ENCODE results near the gene IL20. TPM values are rescaled to one million over a fixed set of nuclear protein-coding genes. Genes with fewer than 3 reads are reported as not detected.

Gene IL20
- total and polyA plus RNA-seq, 2 experiments from 2014 or later: not detected

DNA sequence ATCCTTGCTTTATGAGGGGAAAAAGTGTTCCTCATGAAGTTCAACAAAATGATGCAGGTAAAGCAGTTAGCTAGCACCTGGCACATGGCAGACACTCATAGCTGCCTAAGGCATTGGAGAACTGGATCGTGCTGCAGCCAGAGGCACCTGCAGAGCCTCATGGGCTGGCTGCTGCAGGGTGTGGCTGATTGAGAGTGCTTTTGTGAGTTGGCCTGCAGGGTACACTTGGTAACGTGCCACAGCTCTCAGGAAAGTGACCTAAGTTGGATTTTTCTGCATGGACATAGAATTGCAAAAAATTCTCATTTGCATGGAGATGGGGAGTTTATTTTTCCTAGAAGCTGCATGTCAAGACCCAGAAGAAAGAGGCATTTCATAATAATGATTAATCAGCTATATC lies 31.6 kb upstream of the IL20 start:
- no peaks in the 10 kb centered on the region; the same call in none of the 2 replicates for H3K27me3 ChIP-seq (replicated peaks; ENCODE audit: insufficient read depth)
- H2AFZ ChIP-seq: no peak overlapping the region
- no peaks in the 10 kb centered on the region for H3K36me3 ChIP-seq (ENCODE audit: low read depth)
- no peaks in the 10 kb centered on the region for H3K79me2 ChIP-seq (ENCODE audit: insufficient read depth)
- no peak overlapping the region for H3K4me3 ChIP-seq
- H3F3A ChIP-seq (ENCODE audit: insufficient read depth): no peaks in the 10 kb centered on the region
- no peak overlapping the region for H3K4me2 ChIP-seq (ENCODE audit: unreplicated experiment)
- H4K20me1 ChIP-seq (ENCODE audit: insufficient read depth): no peaks in the 10 kb centered on the region
- H3K9me3 ChIP-seq (ENCODE audit: low read depth): no peaks in the 10 kb centered on the region
- WGBS, 2 experiments (ENCODE audit: low coverage in 1 of 2, low lambda C conversion rate in 2 of 2, missing lambda C conversion rate in 2 of 2): 23 to 39% methylated on average over 2 of the region's 2 CpGs
- no peaks in the 10 kb centered on the region for H3K4me1 ChIP-seq (ENCODE audit: insufficient read depth)
- no peak overlapping the region for H3K9ac ChIP-seq
- DNase-seq: no peak
- in situ Hi-C loops (cut with MboI): no loop called here
- no peaks in the 10 kb centered on the region for H3K9me2 ChIP-seq (ENCODE audit: insufficient read depth)
- H3K27ac ChIP-seq: no peak overlapping the region
- no peak for TF ChIP-seq EZH2phosphoT487 (IDR thresholded peaks at IDR 0.05; ENCODE audit: insufficient read depth, low read depth)

DNA sequence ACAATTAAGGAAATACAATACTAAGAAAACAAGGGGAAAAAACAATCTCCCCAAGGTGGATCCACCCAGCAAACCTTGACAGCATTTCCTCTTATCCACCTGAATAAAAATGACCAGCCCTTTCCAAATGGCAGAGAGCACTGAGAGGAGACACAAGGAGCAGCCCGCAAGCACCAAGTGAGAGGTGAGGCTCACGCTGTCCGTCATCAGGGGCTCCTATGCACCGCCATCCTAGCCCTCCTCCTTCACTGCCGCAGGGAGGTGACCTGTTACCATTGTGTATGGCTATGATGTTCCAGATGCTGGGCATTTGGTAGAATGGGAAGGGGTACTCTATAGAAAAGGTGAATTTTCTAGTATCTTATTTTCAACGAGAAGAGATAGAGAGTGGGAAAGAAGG lies 31.2 kb upstream of the IL20 start:
- in situ Hi-C loops (cut with MboI): no loop called here

DNA sequence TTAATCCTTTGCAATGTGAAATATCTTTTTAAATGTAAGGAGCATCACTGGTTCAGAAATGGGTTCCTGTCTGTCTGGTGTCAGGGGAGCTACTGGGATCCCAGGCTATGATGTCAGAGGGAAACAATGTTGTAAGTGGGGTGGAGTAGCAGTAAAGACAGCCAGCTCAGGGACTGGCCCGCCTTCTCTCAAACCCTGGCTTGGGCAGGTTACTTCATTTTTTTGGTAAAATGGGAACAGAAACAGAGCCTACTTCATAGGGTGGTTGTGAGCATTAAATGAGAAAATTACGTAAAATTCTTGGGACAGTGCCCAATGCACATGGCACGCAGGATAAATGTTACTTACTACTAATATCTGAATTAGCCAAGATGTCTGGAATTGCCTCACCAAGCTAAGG lies 30.7 kb upstream of the IL20 start:
- H3K9me2 ChIP-seq (ENCODE audit: insufficient read depth): no peaks in the 10 kb centered on the region
- H3K4me2 ChIP-seq (ENCODE audit: unreplicated experiment): no peak overlapping the region
- H3K4me1 ChIP-seq (ENCODE audit: insufficient read depth): no peaks in the 10 kb centered on the region
- WGBS, 2 experiments (ENCODE audit: low coverage in 1 of 2, low lambda C conversion rate in 2 of 2, missing lambda C conversion rate in 2 of 2): 45 to 46% methylated on average over 3 of the region's 3 CpGs
- no peaks in the 10 kb centered on the region; the same call in none of the 2 replicates for H3K27me3 ChIP-seq (replicated peaks; ENCODE audit: insufficient read depth)
- in situ Hi-C loops (cut with MboI): no loop called here
- no peaks in the 10 kb centered on the region for H3K9me3 ChIP-seq (ENCODE audit: low read depth)
- H3K27ac ChIP-seq: no peak overlapping the region
- H3K36me3 ChIP-seq (ENCODE audit: low read depth): no peaks in the 10 kb centered on the region
- no peak overlapping the region for H3K4me3 ChIP-seq
- no peaks in the 10 kb centered on the region for H3F3A ChIP-seq (ENCODE audit: insufficient read depth)
- H4K20me1 ChIP-seq (ENCODE audit: insufficient read depth): no peaks in the 10 kb centered on the region
- TF ChIP-seq EZH2 (IDR thresholded peaks at IDR 0.05; ENCODE audit: insufficient read depth, poor library complexity, severe bottlenecking) (no peak), EZH2phosphoT487 (IDR thresholded peaks at IDR 0.05; ENCODE audit: insufficient read depth, low read depth) (no peak)
- H3K79me2 ChIP-seq (ENCODE audit: insufficient read depth): no peaks in the 10 kb centered on the region
- no peak overlapping the region for H2AFZ ChIP-seq
- no peak overlapping the region for H3K9ac ChIP-seq
- DNase-seq: peak; percentile 51

More for the DNA sequence above, 31.2 kb upstream of the IL20 start:
- Histone ChIP-seq H3K4me2 (ENCODE audit: unreplicated experiment) (no peak overlapping the region), H3K9me3 (ENCODE audit: low read depth) (no peaks in the 10 kb centered on the region), H3K4me3 (no peak overlapping the region), H3K4me1 (ENCODE audit: insufficient read depth) (no peaks in the 10 kb centered on the region), H3K79me2 (ENCODE audit: insufficient read depth) (no peaks in the 10 kb centered on the region), H3K36me3 (ENCODE audit: low read depth) (no peaks in the 10 kb centered on the region), H3K27ac (no peak overlapping the region), H3K27me3 (replicated peaks; ENCODE audit: insufficient read depth) (no peaks in the 10 kb centered on the region; the same call in none of the 2 replicates), H3K9me2 (ENCODE audit: insufficient read depth) (no peaks in the 10 kb centered on the region), H3K9ac (no peak overlapping the region), H3F3A (ENCODE audit: insufficient read depth) (no peaks in the 10 kb centered on the region), H2AFZ (no peak overlapping the region), H4K20me1 (ENCODE audit: insufficient read depth) (no peaks in the 10 kb centered on the region)
- TF ChIP-seq EZH2 (IDR thresholded peaks at IDR 0.05; ENCODE audit: insufficient read depth, poor library complexity, severe bottlenecking): no peak
- no peak for TF ChIP-seq EZH2phosphoT487 (IDR thresholded peaks at IDR 0.05; ENCODE audit: insufficient read depth, low read depth)
- WGBS, 2 experiments (ENCODE audit: low coverage in 1 of 2, low lambda C conversion rate in 2 of 2, missing lambda C conversion rate in 2 of 2): 76 to 81% methylated on average over 6 of the region's 6 CpGs
- DNase-seq: no peak

- Histone ChIP-seq H4K20me1 (ENCODE audit: insufficient read depth) (no peaks in the 10 kb centered on the region), H3K79me2 (ENCODE audit: insufficient read depth) (no peaks in the 10 kb centered on the region), H3K36me3 (ENCODE audit: low read depth) (no peaks in the 10 kb centered on the region), H3K4me2 (ENCODE audit: unreplicated experiment) (no peak overlapping the region), H3K9me3 (ENCODE audit: low read depth) (no peaks in the 10 kb centered on the region), H3K9me2 (ENCODE audit: insufficient read depth) (no peaks in the 10 kb centered on the region), H2AFZ (no peak overlapping the region), H3K27ac (no peak overlapping the region), H3K4me1 (ENCODE audit: insufficient read depth) (no peaks in the 10 kb centered on the region), H3K27me3 (replicated peaks; ENCODE audit: insufficient read depth) (no peaks in the 10 kb centered on the region; the same call in none of the 2 replicates), H3K9ac (no peak overlapping the region), H3F3A (ENCODE audit: insufficient read depth) (no peaks in the 10 kb centered on the region), H3K4me3 (no peak overlapping the region)
- in situ Hi-C loops (cut with MboI): no loop called here
- 14% methylated on average over 3 of the region's 3 CpGs for WGBS, 2 experiments (ENCODE audit: low coverage in 1 of 2, low lambda C conversion rate in 2 of 2, missing lambda C conversion rate in 2 of 2)
- TF ChIP-seq EZH2 (IDR thresholded peaks at IDR 0.05; ENCODE audit: insufficient read depth, poor library complexity, severe bottlenecking) (no peak), EZH2phosphoT487 (IDR thresholded peaks at IDR 0.05; ENCODE audit: insufficient read depth, low read depth) (no peak)
- no peak for DNase-seq
Observed at GRCh38 chr1:206835186-206835585, 30.2 kb upstream of the IL20 start.

GRCh38 chr1:206836111-206836510 lies 29.3 kb upstream of the IL20 start:
- TF ChIP-seq EZH2 (IDR thresholded peaks at IDR 0.05; ENCODE audit: insufficient read depth, poor library complexity, severe bottlenecking) (no peak), EZH2phosphoT487 (IDR thresholded peaks at IDR 0.05; ENCODE audit: insufficient read depth, low read depth) (no peak)
- no peaks in the 10 kb centered on the region; the same call in none of the 2 replicates for H3K27me3 ChIP-seq (replicated peaks; ENCODE audit: insufficient read depth)
- no peak overlapping the region for H2AFZ ChIP-seq
- no peaks in the 10 kb centered on the region for H3F3A ChIP-seq (ENCODE audit: insufficient read depth)
- no peaks in the 10 kb centered on the region for H3K79me2 ChIP-seq (ENCODE audit: insufficient read depth)
- no peak overlapping the region for H3K4me2 ChIP-seq (ENCODE audit: unreplicated experiment)
- peak; percentile 33 for DNase-seq
- no peaks in the 10 kb centered on the region for H4K20me1 ChIP-seq (ENCODE audit: insufficient read depth)
- no peaks in the 10 kb centered on the region for H3K4me1 ChIP-seq (ENCODE audit: insufficient read depth)
- no peak overlapping the region for H3K4me3 ChIP-seq
- no peaks in the 10 kb centered on the region for H3K9me3 ChIP-seq (ENCODE audit: low read depth)
- WGBS, 2 experiments (ENCODE audit: low coverage in 1 of 2, low lambda C conversion rate in 2 of 2, missing lambda C conversion rate in 2 of 2): 6 to 11% methylated on average over 2 of the region's 2 CpGs
- no peaks in the 10 kb centered on the region for H3K36me3 ChIP-seq (ENCODE audit: low read depth)
- no peak overlapping the region for H3K9ac ChIP-seq
- H3K9me2 ChIP-seq (ENCODE audit: insufficient read depth): no peaks in the 10 kb centered on the region
- H3K27ac ChIP-seq: no peak overlapping the region
- in situ Hi-C loops (cut with MboI): no loop called here
